Stimulated activated naive B cell treated with anti-CD40 and anti-IgM and Interleukin-4, amounts not matched to agents 10 μg/mL and 1 μg/mL and 100 μg/mL, for 72 hours (primary cell): Measurements from ENCODE around the gene VPS8.

Experiments used
- ATAC-seq, 2 donors: fragments of 150-1000 bp; cut with Tn5 transposase; replicated peaks; 2 replicates each; pipeline ENCODE4 v1.10.0; 2021; ENCODE audit warnings: moderate library complexity in 1 of 2
- DNase-seq: peaks from one replicate; pipeline ENCODE4 v3.0.0; 2021
- H3K27ac Mint-ChIP-seq: one replicate; pipeline ENCODE4 v1.8.0; 2022; ENCODE audit warnings: mild to moderate bottlenecking, mixed read lengths
- H3K27me3 Mint-ChIP-seq, 2 donors: one replicate each; pipeline ENCODE4 v1.8.0; 2022; ENCODE audit warnings: mixed read lengths in 2 of 2
- H3K36me3 Mint-ChIP-seq, 2 donors: one replicate each; pipeline ENCODE4 v1.8.0; 2022; ENCODE audit warnings: mixed read lengths in 2 of 2, mild to moderate bottlenecking in 1 of 2
- H3K4me1 Mint-ChIP-seq, 2 donors: one replicate each; pipeline ENCODE4 v1.8.0; 2022; ENCODE audit warnings: mixed read lengths in 2 of 2, mild to moderate bottlenecking in 1 of 2
- H3K4me3 Mint-ChIP-seq, 2 donors: one replicate each; pipeline ENCODE4 v1.8.0; 2022; ENCODE audit warnings: mild to moderate bottlenecking in 2 of 2, mixed read lengths in 2 of 2, moderate library complexity in 1 of 2
- H3K9me3 Mint-ChIP-seq, 2 donors: one replicate each; pipeline ENCODE4 v1.8.0; 2022; ENCODE audit warnings: mixed read lengths in 2 of 2, mild to moderate bottlenecking in 1 of 2

Gene VPS8

DNA sequence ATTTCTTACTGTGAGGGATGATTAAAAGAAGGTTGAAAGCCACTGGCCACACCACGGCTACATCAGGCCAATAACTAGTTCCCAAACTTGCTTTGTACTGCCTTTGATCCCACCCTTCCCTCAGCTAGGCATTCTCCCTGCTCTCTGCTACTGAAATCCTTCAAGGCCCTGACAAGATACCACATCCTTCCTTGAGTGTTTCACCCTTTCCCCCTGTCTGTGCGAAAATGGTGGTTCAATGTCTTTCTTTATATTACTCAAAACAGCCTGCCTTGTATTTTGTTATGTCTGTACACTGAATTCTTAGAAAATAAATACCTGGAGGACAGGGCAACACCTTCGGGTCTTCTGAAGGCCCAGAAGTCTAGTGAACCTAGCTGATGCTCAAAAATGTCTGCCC is 932 bp upstream of the VPS8 start:
- DNase-seq (no peak), ATAC-seq (no peak)
- Mint-ChIP-seq H3K27me3 (peaks cover 5 to 7% of the 10 kb centered on the region in 2 donors), H3K4me1 (peaks cover 13 to 30% of the 10 kb centered on the region in 2 donors), H3K27ac (peak overlapping the region; percentile 21), H3K4me3 (no peak overlapping the region), H3K9me3 (no peaks in the 10 kb centered on the region), H3K36me3 (peaks cover 2 to 6% of the 10 kb centered on the region in 2 donors)

DNA sequence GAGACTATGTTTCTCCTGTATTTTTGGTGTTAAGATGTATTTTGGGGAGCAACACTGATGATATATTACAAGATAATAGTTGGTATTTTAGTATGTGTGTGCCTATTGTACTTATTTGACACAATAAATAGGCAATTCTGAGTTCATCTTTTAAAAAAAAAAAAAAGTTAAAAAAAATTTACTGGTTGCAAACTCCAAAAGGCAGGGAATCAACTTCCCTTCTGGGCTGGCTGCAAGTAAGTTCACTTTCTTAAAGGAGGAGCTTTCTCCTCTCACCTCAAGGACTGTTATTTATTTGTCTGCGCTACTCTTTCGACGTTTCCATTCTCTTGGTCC is 335 bp upstream of the VPS8 start:
- no peak for ATAC-seq
- peak overlapping the region; percentile 88 to 92 for H3K4me3 Mint-ChIP-seq

GRCh38 chr3:184812662-184813042 is 686 bp downstream of the VPS8 start:
- H3K36me3 Mint-ChIP-seq, result peaks cover 9 to 17% of the 10 kb centered on the region in 2 donors
- H3K4me3 Mint-ChIP-seq, result peak overlapping the region; percentile 88 to 92
- peaks cover 17 to 45% of the 10 kb centered on the region in 2 donors for H3K4me1 Mint-ChIP-seq
- ATAC-seq (peak; percentile 38 to 44), DNase-seq (peak; percentile 5)
- no peaks in the 10 kb centered on the region for H3K27me3 Mint-ChIP-seq
- H3K27ac Mint-ChIP-seq, result peak overlapping the region; percentile 56
- peaks cover 0 to under 1% of the 10 kb centered on the region in 2 donors for H3K9me3 Mint-ChIP-seq

More for the DNA sequence above, 335 bp upstream of the VPS8 start:
- H3K9me3 Mint-ChIP-seq, result no peaks in the 10 kb centered on the region
- H3K36me3 Mint-ChIP-seq, result peaks cover 4 to 9% of the 10 kb centered on the region in 2 donors
- peak overlapping the region; percentile 94 for H3K27ac Mint-ChIP-seq
- H3K27me3 Mint-ChIP-seq, result peaks cover 3% of the 10 kb centered on the region in 2 donors
- H3K4me1 Mint-ChIP-seq, result peaks cover 14 to 34% of the 10 kb centered on the region in 2 donors
- no peak for DNase-seq

DNA sequence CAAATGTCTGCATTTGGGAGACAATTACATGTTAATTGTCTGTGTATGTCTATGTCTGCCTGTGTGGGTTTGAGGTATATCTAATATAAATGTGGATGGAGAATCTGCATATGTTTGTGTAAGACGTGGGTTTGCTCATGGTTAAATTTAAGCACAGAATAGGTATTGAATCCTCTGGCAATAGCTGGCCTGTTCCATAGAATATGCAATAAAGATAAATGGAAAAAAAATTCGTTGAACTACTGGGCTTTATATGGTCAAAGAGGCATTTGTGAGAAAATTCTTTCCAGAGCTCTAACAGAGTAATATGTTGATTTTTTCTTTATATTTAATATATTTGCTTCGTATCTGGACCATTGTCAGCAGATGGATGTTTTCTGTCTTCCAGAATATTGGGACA is 1.4 kb downstream of the VPS8 start:
- ATAC-seq (no peak), DNase-seq (no peak)
- Mint-ChIP-seq H3K27ac (no peak overlapping the region), H3K9me3 (peaks cover 0 to 3% of the 10 kb centered on the region in 2 donors), H3K4me3 (peak overlapping the region; percentile 88 to 92), H3K36me3 (peaks cover 12 to 21% of the 10 kb centered on the region in 2 donors), H3K27me3 (no peaks in the 10 kb centered on the region), H3K4me1 (peaks cover 19 to 52% of the 10 kb centered on the region in 2 donors)

DNA sequence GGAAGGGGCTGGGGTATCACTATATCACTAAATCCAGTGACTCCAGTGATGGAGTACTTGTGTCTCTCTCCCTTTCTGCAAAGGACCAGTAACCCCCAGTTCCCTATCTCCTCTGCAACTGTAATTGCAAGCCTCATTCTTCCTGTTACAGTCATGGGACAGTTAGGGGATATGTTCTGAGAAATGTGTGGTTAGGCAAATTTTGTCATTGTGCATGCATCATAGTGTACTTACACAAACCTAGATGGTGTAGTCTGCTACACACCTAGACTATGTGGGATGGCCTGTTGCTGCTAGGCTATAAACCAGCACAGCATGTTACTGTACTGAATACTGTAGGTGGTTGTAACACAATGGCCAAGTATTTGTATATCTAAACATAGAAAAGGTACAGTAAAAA is 2.2 kb downstream of the VPS8 start:
- H3K4me1 Mint-ChIP-seq, result peaks cover 20 to 54% of the 10 kb centered on the region in 2 donors
- peaks cover 0 to 3% of the 10 kb centered on the region in 2 donors for H3K9me3 Mint-ChIP-seq
- no peak overlapping the region for H3K27ac Mint-ChIP-seq
- H3K27me3 Mint-ChIP-seq, result no peaks in the 10 kb centered on the region
- DNase-seq, result no peak
- H3K36me3 Mint-ChIP-seq, result peaks cover 12 to 21% of the 10 kb centered on the region in 2 donors
- ATAC-seq, result peak; percentile 23 to 31
- no peak overlapping the region for H3K4me3 Mint-ChIP-seq

- ATAC-seq (no peak), DNase-seq (no peak)
- Mint-ChIP-seq H3K4me1 (peaks cover 27 to 65% of the 10 kb centered on the region in 2 donors), H3K36me3 (peaks cover 12 to 25% of the 10 kb centered on the region in 2 donors), H3K27ac (no peak overlapping the region), H3K27me3 (no peaks in the 10 kb centered on the region), H3K4me3 (no peak overlapping the region), H3K9me3 (peaks cover 0 to 3% of the 10 kb centered on the region in 2 donors)
Measured at GRCh38 chr3:184815046-184815930, 3.3 kb downstream of the VPS8 start.

- H3K4me1 Mint-ChIP-seq, result peaks cover 31 to 77% of the 10 kb centered on the region in 2 donors
Measured at GRCh38 chr3:184816614-184817013, 4.6 kb downstream of the VPS8 start.

GRCh38 chr3:184820525-184820924 is 8.6 kb downstream of the VPS8 start:
- H3K36me3 Mint-ChIP-seq, result peaks cover 10 to 31% of the 10 kb centered on the region in 2 donors
- peak overlapping the region; percentile 49 to 69 for H3K4me3 Mint-ChIP-seq
- H3K9me3 Mint-ChIP-seq, result peaks cover 0 to 3% of the 10 kb centered on the region in 2 donors
- DNase-seq, result no peak
- peaks cover 18 to 64% of the 10 kb centered on the region in 2 donors for H3K4me1 Mint-ChIP-seq
- H3K27ac Mint-ChIP-seq, result peak overlapping the region; percentile 56
- no peaks in the 10 kb centered on the region for H3K27me3 Mint-ChIP-seq
- ATAC-seq, result peak; percentile 77 to 89

More at GRCh38 chr3:184816614-184817013, 4.6 kb downstream of the VPS8 start:
- H3K9me3 Mint-ChIP-seq, result peaks cover 0 to 3% of the 10 kb centered on the region in 2 donors
- ATAC-seq (no peak), DNase-seq (no peak)
- H3K36me3 Mint-ChIP-seq, result peaks cover 12 to 26% of the 10 kb centered on the region in 2 donors
- no peak overlapping the region for H3K27ac Mint-ChIP-seq
- no peak overlapping the region for H3K4me3 Mint-ChIP-seq
- H3K27me3 Mint-ChIP-seq, result no peaks in the 10 kb centered on the region

DNA sequence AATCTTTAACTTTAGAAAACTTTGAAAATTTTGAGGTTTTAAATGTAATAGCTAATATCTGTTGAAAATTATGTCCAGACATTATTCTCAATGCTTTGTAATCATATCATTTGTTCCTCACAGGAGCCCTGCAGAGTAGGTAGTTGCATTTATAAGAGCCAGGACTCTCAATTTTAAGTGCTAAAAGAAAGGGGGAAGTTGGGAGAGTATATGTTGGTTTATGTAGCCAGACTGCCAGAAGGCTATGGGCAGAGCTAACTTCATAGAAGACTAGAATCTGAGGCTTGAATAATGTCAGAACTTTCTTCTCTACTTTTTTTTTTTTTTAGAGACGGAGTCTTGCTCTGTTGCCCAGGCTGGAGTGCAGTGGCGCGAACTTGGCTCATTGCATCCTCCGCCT is 9.1 kb downstream of the VPS8 start:
- no peaks in the 10 kb centered on the region for H3K27me3 Mint-ChIP-seq
- ATAC-seq (peak; percentile 56 to 60), DNase-seq (no peak)
- peaks cover 0 to 3% of the 10 kb centered on the region in 2 donors for H3K9me3 Mint-ChIP-seq
- H3K4me3 Mint-ChIP-seq, result no peak overlapping the region
- no peak overlapping the region for H3K27ac Mint-ChIP-seq
- peaks cover 19 to 60% of the 10 kb centered on the region in 2 donors for H3K4me1 Mint-ChIP-seq
- H3K36me3 Mint-ChIP-seq, result peaks cover 16 to 28% of the 10 kb centered on the region in 2 donors

DNA sequence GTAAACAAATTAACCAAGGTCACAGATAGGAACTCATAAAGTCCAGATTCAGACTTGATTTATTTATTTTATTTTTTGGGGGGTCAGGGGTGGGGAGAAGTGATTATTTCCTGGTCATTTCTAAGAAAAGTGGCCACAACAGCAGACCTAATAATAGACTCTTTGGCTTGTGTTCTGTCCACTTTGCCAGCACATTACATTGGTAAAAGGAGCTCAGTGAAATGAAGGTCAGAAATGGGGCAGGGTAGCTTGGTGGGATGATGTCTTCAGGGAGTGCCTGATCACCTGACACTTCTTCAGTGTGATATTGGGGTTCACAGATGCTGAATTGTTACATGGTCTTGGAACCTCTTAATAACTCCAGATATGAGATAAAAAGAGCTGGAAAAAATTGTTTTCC is 10.1 kb downstream of the VPS8 start:
- no peaks in the 10 kb centered on the region for H3K27me3 Mint-ChIP-seq
- ATAC-seq (no peak), DNase-seq (no peak)
- peaks cover 14 to 25% of the 10 kb centered on the region in 2 donors for H3K36me3 Mint-ChIP-seq
- no peak overlapping the region for H3K4me3 Mint-ChIP-seq
- peaks cover 0 to 3% of the 10 kb centered on the region in 2 donors for H3K9me3 Mint-ChIP-seq
- H3K4me1 Mint-ChIP-seq, result peaks cover 18 to 52% of the 10 kb centered on the region in 2 donors
- H3K27ac Mint-ChIP-seq, result no peak overlapping the region

GRCh38 chr3:184822654-184823053 is 10.7 kb downstream of the VPS8 start:
- H3K9me3 Mint-ChIP-seq, result peaks cover 0 to 3% of the 10 kb centered on the region in 2 donors
- H3K27ac Mint-ChIP-seq, result no peak overlapping the region
- peaks cover 14 to 25% of the 10 kb centered on the region in 2 donors for H3K36me3 Mint-ChIP-seq
- ATAC-seq, result no peak
- DNase-seq, result no peak
- H3K4me1 Mint-ChIP-seq, result peaks cover 15 to 46% of the 10 kb centered on the region in 2 donors
- no peaks in the 10 kb centered on the region for H3K27me3 Mint-ChIP-seq
- no peak overlapping the region for H3K4me3 Mint-ChIP-seq

DNA sequence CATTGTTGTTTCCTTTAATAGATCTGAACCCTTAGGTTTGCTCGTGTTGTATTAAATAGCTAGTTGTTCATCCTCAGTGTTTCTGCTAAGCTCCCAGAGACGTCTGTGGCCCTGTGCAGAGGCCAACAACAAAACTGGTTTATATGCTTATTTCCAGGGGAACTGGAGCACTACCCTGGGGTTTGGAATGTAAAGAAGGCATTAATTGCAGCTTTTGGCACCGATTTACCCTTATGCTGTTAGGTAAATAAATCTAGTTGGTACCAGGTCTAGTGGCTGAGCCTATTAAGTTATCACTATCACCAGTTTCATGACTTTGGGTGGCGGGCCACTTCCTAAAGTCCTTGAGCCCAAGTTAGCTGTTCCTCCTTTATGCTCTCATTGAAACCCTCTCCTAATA is 12.0 kb downstream of the VPS8 start:
- no peak for ATAC-seq
- no peaks in the 10 kb centered on the region for H3K9me3 Mint-ChIP-seq
- DNase-seq, result no peak
- H3K4me3 Mint-ChIP-seq, result no peak overlapping the region
- H3K27ac Mint-ChIP-seq, result no peak overlapping the region
- H3K27me3 Mint-ChIP-seq, result no peaks in the 10 kb centered on the region
- peaks cover 16 to 29% of the 10 kb centered on the region in 2 donors for H3K36me3 Mint-ChIP-seq
- peaks cover 13 to 39% of the 10 kb centered on the region in 2 donors for H3K4me1 Mint-ChIP-seq

DNA sequence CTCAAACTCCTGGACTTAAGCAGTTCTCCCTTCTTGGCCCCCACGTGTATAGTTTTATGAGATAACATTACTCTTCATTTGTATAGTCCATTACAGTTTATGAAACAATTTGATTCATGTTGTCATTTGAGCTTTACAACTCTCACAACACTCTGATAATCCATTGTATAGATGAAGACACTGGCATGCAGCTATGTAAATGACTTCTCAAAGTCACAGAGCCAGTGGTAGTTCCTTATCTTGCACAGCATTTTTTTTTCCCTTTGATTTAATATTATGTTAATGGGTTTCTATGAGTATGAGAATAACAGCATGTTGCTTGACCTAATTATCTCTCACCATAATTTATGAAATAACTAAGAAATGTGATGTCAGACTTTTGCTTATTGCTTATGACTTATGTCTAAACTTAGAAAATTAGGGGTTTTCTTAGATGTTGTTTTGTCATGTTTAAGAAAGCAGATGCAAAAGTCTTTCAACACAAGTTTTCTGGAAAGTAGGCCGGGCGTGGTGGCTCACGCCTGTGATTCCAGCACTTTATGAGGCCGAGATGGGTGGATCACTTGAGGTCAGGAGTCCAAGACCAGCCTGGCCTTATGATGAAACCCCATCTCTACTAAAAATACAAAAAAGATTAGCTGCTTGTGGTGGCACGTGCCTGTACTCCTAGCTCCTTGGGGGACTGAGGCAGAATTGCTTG is 13.3 kb downstream of the VPS8 start:
- H3K4me1 Mint-ChIP-seq, result peaks cover 6 to 37% of the 10 kb centered on the region in 2 donors
- ATAC-seq, result no peak
- DNase-seq, result no peak
- H3K9me3 Mint-ChIP-seq, result no peaks in the 10 kb centered on the region
- H3K4me3 Mint-ChIP-seq, result no peak overlapping the region
- no peaks in the 10 kb centered on the region for H3K27me3 Mint-ChIP-seq
- peak overlapping the region; percentile 37 for H3K27ac Mint-ChIP-seq
- peaks cover 20 to 31% of the 10 kb centered on the region in 2 donors for H3K36me3 Mint-ChIP-seq

DNA sequence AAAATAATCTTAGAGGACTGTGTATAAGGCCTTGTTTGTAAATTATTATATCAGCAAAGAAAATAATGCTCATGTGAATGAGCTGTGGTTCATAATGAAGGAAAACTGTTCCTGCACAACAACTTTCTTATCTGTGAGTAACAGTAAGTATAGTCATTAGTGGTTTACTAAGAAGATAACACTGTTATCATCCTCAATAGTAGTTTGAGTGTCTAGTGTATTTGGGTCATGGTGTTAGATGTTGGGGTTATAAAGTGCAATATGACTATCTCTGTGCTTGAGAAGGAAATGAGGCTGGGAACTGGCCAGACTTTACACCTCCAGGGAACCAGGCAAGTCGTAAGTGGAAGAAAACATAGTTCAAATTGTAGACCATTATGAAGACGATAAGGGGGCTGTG is 15.6 kb downstream of the VPS8 start:
- Mint-ChIP-seq H3K4me3 (no peak overlapping the region), H3K27ac (no peak overlapping the region), H3K4me1 (peaks cover 6 to 32% of the 10 kb centered on the region in 2 donors), H3K9me3 (peaks cover 0 to 2% of the 10 kb centered on the region in 2 donors), H3K27me3 (no peaks in the 10 kb centered on the region), H3K36me3 (peaks cover 40 to 51% of the 10 kb centered on the region in 2 donors)
- DNase-seq, result no peak
- no peak for ATAC-seq
